Measurements from ENCODE around the gene WASF1.

WASF1 gene

GRCh38 chr6:110173506-110174132 is 5.9 kb downstream of the WASF1 start:
- TF ChIP-seq CTCF (IDR thresholded peaks at IDR 0.05; ENCODE audit: extremely low read depth, missing control alignments): no peak
- DNase-seq (ENCODE audit: low spot score): no peak

- no peak for DNase-seq (ENCODE audit: low spot score)
- TF ChIP-seq CTCF (IDR thresholded peaks at IDR 0.05; ENCODE audit: extremely low read depth, missing control alignments): no peak
Measured at GRCh38 chr6:110170081-110170480, 9.4 kb downstream of the WASF1 start.

- no peak for DNase-seq (ENCODE audit: low spot score)
- TF ChIP-seq CTCF (IDR thresholded peaks at IDR 0.05; ENCODE audit: extremely low read depth, missing control alignments): no peak
Measured at GRCh38 chr6:110158479-110158878, 21.0 kb downstream of the WASF1 start.

DNA sequence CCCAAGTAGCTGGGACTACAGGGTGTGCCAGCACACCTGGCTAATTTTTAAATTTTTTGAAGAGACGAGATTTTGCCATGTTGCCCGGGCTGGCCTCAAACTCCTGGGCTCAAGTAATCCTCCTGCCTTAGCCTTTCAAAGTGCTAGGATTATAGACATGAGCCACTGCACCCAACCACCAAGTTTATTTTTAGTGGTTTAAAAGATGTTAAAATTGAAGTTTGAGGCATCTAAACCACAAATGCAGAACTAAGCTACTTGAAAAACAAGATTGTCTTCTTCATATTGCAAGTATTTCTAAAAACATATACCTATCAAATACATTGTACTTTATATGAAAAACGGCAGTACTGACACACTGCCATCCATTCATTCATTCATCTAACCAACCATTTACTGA is 31.6 kb downstream of the WASF1 start:
- no peak for DNase-seq (ENCODE audit: low spot score)
- TF ChIP-seq CTCF (IDR thresholded peaks at IDR 0.05; ENCODE audit: extremely low read depth, missing control alignments): no peak

DNA sequence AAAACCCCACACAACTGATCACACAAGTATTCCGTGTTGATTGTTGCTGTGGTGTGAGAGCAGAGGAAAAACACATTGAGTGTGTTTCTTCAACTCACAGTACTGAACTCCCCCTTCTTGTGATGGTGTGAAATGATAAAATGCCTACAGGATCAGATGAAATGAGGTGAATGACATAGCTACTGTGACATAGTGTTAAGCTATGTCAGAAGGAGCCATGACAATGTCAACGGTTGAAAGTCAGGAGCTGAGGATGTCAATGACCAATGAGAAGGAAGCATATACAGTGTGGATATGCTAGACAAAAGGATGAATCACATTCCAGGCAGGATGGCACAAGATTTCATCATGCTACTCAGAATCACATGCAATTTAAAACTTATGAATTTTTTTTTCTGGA is 38.8 kb downstream of the WASF1 start:
- no peak for TF ChIP-seq CTCF (IDR thresholded peaks at IDR 0.05; ENCODE audit: extremely low read depth, missing control alignments)

GRCh38 chr6:110139052-110139451 is 40.4 kb downstream of the WASF1 start:
- no peak for DNase-seq (ENCODE audit: low spot score)
- no peak for TF ChIP-seq CTCF (IDR thresholded peaks at IDR 0.05; ENCODE audit: extremely low read depth, missing control alignments)

More for the DNA sequence above, 38.8 kb downstream of the WASF1 start:
- no peak for DNase-seq (ENCODE audit: low spot score)

GRCh38 chr6:110137924-110138887 is 41.3 kb downstream of the WASF1 start:
- TF ChIP-seq CTCF (IDR thresholded peaks at IDR 0.05; ENCODE audit: extremely low read depth, missing control alignments): no peak
- DNase-seq (ENCODE audit: low spot score): no peak

Measured in GM20000 (cell line).